SH-SY5Y (cell line): ENCODE results near the gene WNK2.

ENCODE experiments used
- GATA2 ChIP-seq: IDR thresholded peaks from 2 replicates; pipeline ENCODE4 v1.6.1; 2011; ENCODE audit warnings: mild to moderate bottlenecking, low read depth, low read length
- GATA3 ChIP-seq: IDR thresholded peaks from 2 replicates; pipeline ENCODE4 v1.6.1; 2011; ENCODE audit warnings: low read depth, mild to moderate bottlenecking, low read length, moderate library complexity

DNA sequence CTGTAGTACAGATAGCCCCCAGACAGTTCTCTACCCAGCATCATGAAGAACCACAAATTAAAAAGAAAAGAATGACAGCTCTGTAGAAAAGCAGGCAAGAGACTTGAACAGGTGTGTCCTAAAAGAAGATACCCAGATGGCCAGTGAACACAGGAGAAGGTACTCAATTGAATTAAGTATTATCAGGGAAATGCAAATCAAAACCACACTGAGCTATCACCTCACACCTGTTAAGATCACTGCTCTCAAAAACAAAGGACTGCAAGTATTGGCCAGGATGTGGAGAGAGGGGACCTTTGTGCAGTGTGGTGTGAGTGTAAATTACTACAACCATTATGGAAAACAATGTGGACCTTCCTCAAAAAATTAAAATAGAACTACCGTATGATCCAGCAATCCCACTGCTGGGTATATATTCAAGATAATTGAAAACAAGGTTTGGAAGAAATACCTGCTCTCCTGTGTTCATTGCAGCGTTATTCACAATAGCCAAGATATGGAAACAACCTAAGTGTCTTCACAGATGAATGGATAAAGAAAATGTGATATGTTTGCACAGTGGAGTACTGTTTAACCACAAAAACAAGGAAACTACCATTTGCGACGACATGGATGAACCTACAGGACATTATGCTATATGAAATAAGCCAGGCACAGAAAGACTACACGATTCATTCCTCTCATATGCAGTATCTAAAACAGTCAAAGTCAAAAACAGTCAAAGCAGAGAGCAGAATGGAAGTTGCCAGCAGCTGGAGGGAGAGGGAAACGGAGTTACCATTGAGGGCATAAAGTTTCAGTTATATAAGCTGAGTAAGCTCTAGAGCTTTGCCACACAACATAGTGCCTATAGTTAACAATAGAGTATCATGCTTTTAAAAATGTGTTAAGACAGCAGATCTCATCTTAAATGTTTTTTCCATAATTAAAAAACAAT lies 102.6 kb downstream of the WNK2 start:
- TF ChIP-seq GATA2: no peak
- TF ChIP-seq GATA3: no peak
